ENCODE data around the gene CPEB4.

DNA sequence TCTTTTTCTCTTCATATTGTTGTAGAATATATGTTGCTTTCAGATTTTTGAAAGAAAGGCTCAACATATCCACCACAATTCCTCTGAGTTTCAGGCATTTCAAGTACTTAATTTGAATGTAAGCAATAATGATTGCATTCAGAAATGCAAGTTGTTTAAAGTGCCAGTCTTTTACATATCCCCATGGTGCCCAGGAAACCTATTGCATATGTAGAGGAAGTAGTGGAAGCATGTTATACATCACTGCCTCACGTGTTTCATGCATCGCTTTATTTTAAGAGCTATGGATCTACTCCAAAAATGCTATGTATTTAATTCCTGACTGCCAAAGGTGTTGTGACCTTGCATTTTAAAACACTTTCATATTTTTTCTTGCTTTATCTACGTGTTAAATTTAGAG is 28.1 kb downstream of the CPEB4 start:
- TF ChIP-seq, protein P1, sequence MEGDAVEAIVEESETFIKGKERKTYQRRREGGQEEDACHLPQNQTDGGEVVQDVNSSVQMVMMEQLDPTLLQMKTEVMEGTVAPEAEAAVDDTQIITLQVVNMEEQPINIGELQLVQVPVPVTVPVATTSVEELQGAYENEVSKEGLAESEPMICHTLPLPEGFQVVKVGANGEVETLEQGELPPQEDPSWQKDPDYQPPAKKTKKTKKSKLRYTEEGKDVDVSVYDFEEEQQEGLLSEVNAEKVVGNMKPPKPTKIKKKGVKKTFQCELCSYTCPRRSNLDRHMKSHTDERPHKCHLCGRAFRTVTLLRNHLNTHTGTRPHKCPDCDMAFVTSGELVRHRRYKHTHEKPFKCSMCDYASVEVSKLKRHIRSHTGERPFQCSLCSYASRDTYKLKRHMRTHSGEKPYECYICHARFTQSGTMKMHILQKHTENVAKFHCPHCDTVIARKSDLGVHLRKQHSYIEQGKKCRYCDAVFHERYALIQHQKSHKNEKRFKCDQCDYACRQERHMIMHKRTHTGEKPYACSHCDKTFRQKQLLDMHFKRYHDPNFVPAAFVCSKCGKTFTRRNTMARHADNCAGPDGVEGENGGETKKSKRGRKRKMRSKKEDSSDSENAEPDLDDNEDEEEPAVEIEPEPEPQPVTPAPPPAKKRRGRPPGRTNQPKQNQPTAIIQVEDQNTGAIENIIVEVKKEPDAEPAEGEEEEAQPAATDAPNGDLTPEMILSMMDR (IDR thresholded peaks at IDR 0.05), result no peak
- no peak for TF ChIP-seq EZH2 (IDR thresholded peaks at IDR 0.05)
